ENCODE results near the gene DENND1A. TPM values are rescaled to one million over a fixed set of nuclear protein-coding genes. Genes with fewer than 3 reads are reported as not detected.

The DENND1A gene
- total RNA-seq, 1 experiment from 2014 or later: 20.6 TPM

- no peak for DNase-seq (ENCODE audit: low read depth)
Measured at GRCh38 chr9:123685489-123686083, 244.3 kb downstream of the DENND1A start.

- DNase-seq (ENCODE audit: low read depth): no peak
Measured at GRCh38 chr9:123684393-123685149, 245.4 kb downstream of the DENND1A start.

- no peak for DNase-seq (ENCODE audit: low read depth)
Measured at GRCh38 chr9:123682746-123683145, 247.2 kb downstream of the DENND1A start.

- no peak for DNase-seq (ENCODE audit: low read depth)
Measured at GRCh38 chr9:123680352-123680751, 249.6 kb downstream of the DENND1A start.

- DNase-seq (ENCODE audit: low read depth): no peak
Measured at GRCh38 chr9:123679330-123679987, 250.5 kb downstream of the DENND1A start.

GRCh38 chr9:123678878-123679329, 251.0 kb downstream of the DENND1A start:
- no peak for DNase-seq (ENCODE audit: low read depth)

GRCh38 chr9:123678038-123678877, 251.7 kb downstream of the DENND1A start:
- DNase-seq (ENCODE audit: low read depth): no peak

GRCh38 chr9:123676869-123677268, 253.1 kb downstream of the DENND1A start:
- no peak for DNase-seq (ENCODE audit: low read depth)

GRCh38 chr9:123669346-123669745, 260.6 kb downstream of the DENND1A start:
- peak; percentile 73 for DNase-seq (ENCODE audit: low read depth)

GRCh38 chr9:123663529-123663928, 266.4 kb downstream of the DENND1A start:
- no peak for DNase-seq (ENCODE audit: low read depth)

- DNase-seq (ENCODE audit: low read depth): no peak
Measured at GRCh38 chr9:123662057-123662776, 267.7 kb downstream of the DENND1A start.

GRCh38 chr9:123660691-123661466, 269.0 kb downstream of the DENND1A start:
- no peak for DNase-seq (ENCODE audit: low read depth)

GRCh38 chr9:123659358-123659757, 270.6 kb downstream of the DENND1A start:
- DNase-seq (ENCODE audit: low read depth): no peak

GRCh38 chr9:123658792-123659191, 271.1 kb downstream of the DENND1A start:
- DNase-seq (ENCODE audit: low read depth): no peak

GRCh38 chr9:123657941-123658340, 272.0 kb downstream of the DENND1A start:
- DNase-seq (ENCODE audit: low read depth): no peak

- no peak for DNase-seq (ENCODE audit: low read depth)
Measured at GRCh38 chr9:123657099-123657498, 272.8 kb downstream of the DENND1A start.

- DNase-seq (ENCODE audit: low read depth): peak; percentile 17
Measured at GRCh38 chr9:123656565-123656964, 273.4 kb downstream of the DENND1A start.

- no peak for DNase-seq (ENCODE audit: low read depth)
Measured at GRCh38 chr9:123655681-123656423, 274.1 kb downstream of the DENND1A start.

- DNase-seq (ENCODE audit: low read depth): no peak
Measured at GRCh38 chr9:123654994-123655637, 274.8 kb downstream of the DENND1A start.
